Measurements from ENCODE around the gene MALT1.

Gene MALT1

DNA sequence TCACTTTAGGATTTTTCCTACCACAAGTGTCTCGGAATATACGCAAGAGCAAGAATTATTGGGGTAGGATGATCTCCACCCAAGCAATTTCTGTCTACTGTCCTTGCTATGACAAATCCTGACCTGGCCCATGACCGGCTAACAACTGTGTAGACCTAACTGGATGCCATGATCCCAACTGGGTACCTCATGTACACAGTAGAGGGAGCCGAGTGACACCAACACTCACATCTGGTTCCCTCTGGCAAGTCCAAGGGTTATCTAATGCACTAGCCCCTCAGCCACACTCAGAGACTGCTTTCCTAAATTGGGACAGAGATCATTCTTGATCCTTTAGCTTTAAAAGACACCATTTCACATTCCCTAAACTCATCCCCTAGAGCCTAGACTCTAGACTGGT, 132.7 kb downstream of the MALT1 start:
- no peak for DNase-seq (ENCODE audit: insufficient read length, low spot score)

More for the DNA sequence above, 132.7 kb downstream of the MALT1 start:
- no peak for TF ChIP-seq POLR2A (IDR thresholded peaks at IDR 0.05; ENCODE audit: low read depth, low read length)
- no peak for TF ChIP-seq TAF1 (IDR thresholded peaks at IDR 0.05; ENCODE audit: low read depth, low read length)
- TF ChIP-seq SPI1 (IDR thresholded peaks at IDR 0.05; ENCODE audit: low read depth, low read length), result no peak
- TF ChIP-seq POLR2AphosphoS5 (IDR thresholded peaks at IDR 0.05; ENCODE audit: low read depth, low read length), result no peak
- TF ChIP-seq PAX5 (IDR thresholded peaks at IDR 0.05; ENCODE audit: insufficient read depth, low read length, severe bottlenecking), result no peak
- TF ChIP-seq POU2F2 (IDR thresholded peaks at IDR 0.05; ENCODE audit: low read depth, low read length), result no peak
- FAIRE-seq, result no peak
